ENCODE data around the gene FAM72C. TPM values are rescaled to one million over a fixed set of nuclear protein-coding genes. Genes with fewer than 3 reads are reported as not detected.
"Not testable (repeated sequence)": the region's sequence is repeated elsewhere in the genome, so short reads cannot be mapped to it uniquely, and the experiment has no call there.

The FAM72C gene
- total and polyA plus RNA-seq, 4 experiments from 2014 or later, result 0.20 to 0.33 TPM; not detected in 2

GRCh38 chr1:143936457-143937115 is 35.2 kb downstream of the FAM72C start:
- H3K4me1 Mint-ChIP-seq; intact Hi-C loops (cut with micrococcal nuclease): not testable (repeated sequence)

GRCh38 chr1:143919127-143919526 is 52.7 kb downstream of the FAM72C start:
- H3K9me3 Mint-ChIP-seq; CTCF ChIA-PET (ENCODE audit: partially characterized antibody): not testable (repeated sequence)

More at GRCh38 chr1:143936457-143937115, 35.2 kb downstream of the FAM72C start:
- H3K27ac ChIP-seq (ENCODE audit: low read depth, low read length); CTCF ChIA-PET (ENCODE audit: partially characterized antibody); H3K9me3 ChIP-seq (ENCODE audit: control insufficient read depth in 1 of 2, low read length in 2 of 2); H3K4me3 ChIP-seq (ENCODE audit: low read length in 2 of 2); H3K9me3 Mint-ChIP-seq; POLR2A ChIA-PET (ENCODE audit: partially characterized antibody); H3K27me3 ChIP-seq (ENCODE audit: insufficient read depth, low read length); H3K27ac Mint-ChIP-seq; H3K36me3 ChIP-seq (ENCODE audit: insufficient read depth, low read length); H3K27me3 Mint-ChIP-seq; H3K36me3 Mint-ChIP-seq; H3K4me3 Mint-ChIP-seq; H3K4me1 ChIP-seq (ENCODE audit: insufficient read depth, low read length): not testable (repeated sequence)
- peak; percentile 17 to 46 (median 42) for DNase-seq

GRCh38 chr1:143918552-143918951 is 53.2 kb downstream of the FAM72C start:
- H3K36me3 ChIP-seq (ENCODE audit: insufficient read depth, low read length); H3K27ac ChIP-seq (ENCODE audit: low read depth, low read length); H3K4me1 ChIP-seq (ENCODE audit: insufficient read depth, low read length); H3K9me3 Mint-ChIP-seq; H3K27ac Mint-ChIP-seq; H3K27me3 Mint-ChIP-seq; CTCF ChIA-PET (ENCODE audit: partially characterized antibody); H3K4me1 Mint-ChIP-seq; DNase-seq; POLR2A ChIA-PET (ENCODE audit: partially characterized antibody); H3K36me3 Mint-ChIP-seq; intact Hi-C loops (cut with micrococcal nuclease); H3K4me3 Mint-ChIP-seq; H3K9me3 ChIP-seq (ENCODE audit: control insufficient read depth in 1 of 2, low read length in 2 of 2); H3K27me3 ChIP-seq (ENCODE audit: insufficient read depth, low read length); H3K4me3 ChIP-seq (ENCODE audit: low read length in 2 of 2): not testable (repeated sequence)

More at GRCh38 chr1:143919127-143919526, 52.7 kb downstream of the FAM72C start:
- H3K27me3 ChIP-seq (ENCODE audit: insufficient read depth, low read length); H3K36me3 ChIP-seq (ENCODE audit: insufficient read depth, low read length); POLR2A ChIA-PET (ENCODE audit: partially characterized antibody); H3K4me3 Mint-ChIP-seq; H3K27ac Mint-ChIP-seq; H3K4me1 Mint-ChIP-seq; H3K27me3 Mint-ChIP-seq; intact Hi-C loops (cut with micrococcal nuclease); H3K9me3 ChIP-seq (ENCODE audit: control insufficient read depth in 1 of 2, low read length in 2 of 2); H3K36me3 Mint-ChIP-seq; H3K4me3 ChIP-seq (ENCODE audit: low read length in 2 of 2); H3K27ac ChIP-seq (ENCODE audit: low read depth, low read length); DNase-seq; H3K4me1 ChIP-seq (ENCODE audit: insufficient read depth, low read length): not testable (repeated sequence)

GRCh38 chr1:143913705-143914104 is 58.1 kb downstream of the FAM72C start:
- H3K36me3 ChIP-seq (ENCODE audit: insufficient read depth, low read length); H3K4me1 ChIP-seq (ENCODE audit: insufficient read depth, low read length); H3K9me3 ChIP-seq (ENCODE audit: control insufficient read depth in 1 of 2, low read length in 2 of 2); H3K27ac Mint-ChIP-seq; CTCF ChIA-PET (ENCODE audit: partially characterized antibody); H3K27ac ChIP-seq (ENCODE audit: low read depth, low read length); POLR2A ChIA-PET (ENCODE audit: partially characterized antibody); H3K36me3 Mint-ChIP-seq; DNase-seq; H3K27me3 ChIP-seq (ENCODE audit: insufficient read depth, low read length); H3K27me3 Mint-ChIP-seq; H3K4me3 Mint-ChIP-seq; intact Hi-C loops (cut with micrococcal nuclease); H3K4me1 Mint-ChIP-seq; H3K4me3 ChIP-seq (ENCODE audit: low read length in 2 of 2); H3K9me3 Mint-ChIP-seq: not testable (repeated sequence)
